K562 (cell line): Measurements from ENCODE around the gene NACC1. TPM values are rescaled to one million over a fixed set of nuclear protein-coding genes. Genes with fewer than 3 reads are reported as not detected.
A peak's percentile ranks its signal among the peaks of the same experiment; 100 is the strongest.

Experiments used
- ATAC-seq: fragments of 200-7000 bp; cut with Tn5 transposase; 3 replicates; pipeline ENCODE4 v1.9.1; 2020; ENCODE audit warnings: moderate library complexity
- BruUV-seq: library from RNA; stranded (reverse); fragments of 400-500 nt; replicated peaks from 2 replicates; lab custom pipeline; 2021; lab: Mats Ljungman, UMichigan
- CTCF ChIA-PET: fragments of 300-600 bp; formaldehyde crosslinking; extraction: SDS; loops from one replicate; lab custom pipeline; 2021; ENCODE audit warnings: low intra/inter-chr PET ratio; lab: Yijun Ruan, JAX
- POLR2A ChIA-PET: fragments of 300-600, 350-650 bp; sonication (Branson Sonifier 250); formaldehyde crosslinking; extraction: SDS; loops from one replicate; lab custom pipeline; 2021; ENCODE audit warnings: antibody characterized with exemption, inconsistent platforms; lab: Yijun Ruan, JAX
- DNase-seq, 4 experiments: peaks; one replicate each; pipeline versions ENCODE4 v3.0.0 to v3.0.0-alpha.2; 2011 to 2018; ENCODE audit warnings: low spot score in 3 of 4, mixed read lengths in 3 of 4; ENCODE audit errors: extremely low read depth in 1 of 4
- FAIRE-seq: peaks from 2 replicates; lab custom pipeline; 2011; peaks lifted over from hg19 to GRCh38; lab: Jason Lieb, UNC
- H2AFZ ChIP-seq: 2 replicates; pipeline ENCODE4 v1.6.0; 2011; ENCODE audit warnings: low read depth, low read length, control low read depth, inconsistent platforms
- H3K27ac ChIP-seq: fragments of 200-600 bp; 3 replicates; pipeline ENCODE4 v1.8.0; 2011; ENCODE audit warnings: low read depth, mild to moderate bottlenecking, control low read depth, inconsistent platforms, low read length, moderate library complexity, mixed read lengths; ENCODE audit errors: extremely low read depth
- H3K27me3 ChIP-seq, 2 experiments: fragments of 300-600 bp in 1 of 2; 2 replicates in 1 of 2; 3 replicates in 1 of 2; pipeline versions ENCODE4 v1.6.0 to v1.8.0; 2011; ENCODE audit warnings: inconsistent platforms in 2 of 2, low read length in 2 of 2, mild to moderate bottlenecking in 1 of 2, mixed read lengths in 1 of 2, moderate library complexity in 1 of 2; ENCODE audit not compliant: control insufficient read depth in 2 of 2, insufficient read depth in 2 of 2
- H3K36me3 ChIP-seq: fragments of 300-600 bp; 3 replicates; pipeline ENCODE4 v1.8.0; 2011; ENCODE audit warnings: mild to moderate bottlenecking, low read length, inconsistent platforms; ENCODE audit not compliant: control insufficient read depth, insufficient read depth
- H3K4me1 ChIP-seq, 2 experiments: fragments of 200-600 bp in 1 of 2; replicated peaks in 1 of 2; 2 replicates in 1 of 2; 3 replicates in 1 of 2; pipeline versions ENCODE4 v1.5.1 to v1.8.0; 2011; ENCODE audit warnings: inconsistent platforms in 2 of 2, low read length in 2 of 2, mild to moderate bottlenecking in 1 of 2, mixed read lengths in 1 of 2, moderate library complexity in 1 of 2; ENCODE audit not compliant: control insufficient read depth in 2 of 2, insufficient read depth in 2 of 2
- H3K4me2 ChIP-seq: 2 replicates; pipeline ENCODE4 v1.6.1; 2011; ENCODE audit warnings: low read length, control low read depth, inconsistent platforms, mixed read lengths; ENCODE audit not compliant: insufficient read depth
- H3K4me3 ChIP-seq: fragments of 200-600 bp; sonication (generic), shearing (Covaris generic); 2 replicates; pipeline ENCODE4 v1.5.1; 2016; ENCODE audit warnings: control low read depth, inconsistent platforms
- H3K79me2 ChIP-seq: fragments of 200-600 bp; 3 replicates; pipeline ENCODE4 v1.8.0; 2011; ENCODE audit warnings: low read length, inconsistent platforms; ENCODE audit not compliant: control insufficient read depth, insufficient read depth
- H3K9ac ChIP-seq, 2 experiments: 2 replicates each; pipeline versions ENCODE4 v1.6.0 to v1.6.1; 2011; ENCODE audit warnings: low read depth in 2 of 2, low read length in 2 of 2, control low read depth in 1 of 2, inconsistent platforms in 1 of 2, mild to moderate bottlenecking in 1 of 2, mixed read lengths in 1 of 2; ENCODE audit not compliant: insufficient read depth in 1 of 2
- H3K9me1 ChIP-seq: one replicate; pipeline ENCODE4 v1.6.0; 2011; ENCODE audit warnings: inconsistent platforms, mild to moderate bottlenecking, low read length, moderate library complexity; ENCODE audit not compliant: control insufficient read depth, insufficient read depth
- H3K9me3 ChIP-seq: replicated peaks from 2 replicates; pipeline ENCODE4 v1.5.1; 2011; ENCODE audit warnings: low read depth, low read length, inconsistent platforms; ENCODE audit not compliant: control insufficient read depth, insufficient read depth
- H4K20me1 ChIP-seq: replicated peaks from 2 replicates; pipeline ENCODE4 v1.6.1; 2011; ENCODE audit warnings: low read length, inconsistent platforms, mixed read lengths; ENCODE audit not compliant: control insufficient read depth, insufficient read depth
- CCAR2 ChIP-seq: fragments of 200-400 bp; formaldehyde crosslinking; IDR thresholded peaks from 2 replicates; pipeline ENCODE4 v1.6.1; 2017; ENCODE audit warnings: mild to moderate bottlenecking, low read depth, low read length
- EP400 ChIP-seq: fragments of 450-650 bp; IDR thresholded peaks from 2 replicates; pipeline ENCODE4 v1.6.1; 2017; ENCODE audit warnings: antibody characterized with exemption, mild to moderate bottlenecking, moderate library complexity
- FOXK2 ChIP-seq, 2 experiments: fragments of 450-650 bp; IDR thresholded peaks in 1 of 2; conservative IDR thresholded peaks in 1 of 2; 2 replicates each; pipeline ENCODE4 v1.6.1; 2016; ENCODE audit warnings: low read depth in 2 of 2, mild to moderate bottlenecking in 1 of 2
- FUS ChIP-seq: fragments of 200-400 bp; formaldehyde crosslinking; optimal IDR thresholded peaks from 2 replicates; pipeline ENCODE3; 2017; ENCODE audit warnings: low read depth, low read length
- RB1 ChIP-seq: fragments of 450-650 bp; IDR thresholded peaks from 2 replicates; pipeline ENCODE4 v1.6.1; 2017; ENCODE audit warnings: low read depth, mild to moderate bottlenecking
- SNRNP70 ChIP-seq: fragments of 200-400 bp; formaldehyde crosslinking; optimal IDR thresholded peaks from 2 replicates; pipeline ENCODE3; 2017; ENCODE audit warnings: low read depth, low read length
- U2AF1 ChIP-seq: fragments of 200-400 bp; formaldehyde crosslinking; optimal IDR thresholded peaks from 2 replicates; pipeline ENCODE3; 2017; ENCODE audit warnings: mild to moderate bottlenecking, low read depth, low read length, moderate library complexity
- ZFPM2 ChIP-seq: fragments of 250-450 bp; sonication (Bioruptor Pico); IDR thresholded peaks from 2 replicates; pipeline ENCODE4 v1.5.1; 2022; ENCODE audit warnings: mild to moderate bottlenecking
- ZNF212 ChIP-seq: fragments of 450-650 bp; formaldehyde crosslinking; IDR thresholded peaks from 2 replicates; pipeline ENCODE4 v1.4.0; 2020; ENCODE audit warnings: mild to moderate bottlenecking
- ZNF384 ChIP-seq: IDR thresholded peaks from 2 replicates; pipeline ENCODE4 v1.6.1; 2012; ENCODE audit warnings: low read depth, low read length, improper control_type of control experiment
- ZNF551 ChIP-seq: fragments of 250-450 bp; sonication (Bioruptor Pico); IDR thresholded peaks from 2 replicates; pipeline ENCODE4 v1.5.0; 2021; ENCODE audit warnings: mild to moderate bottlenecking, moderate library complexity
- ZNF584 ChIP-seq: fragments of 200-800 bp; sonication (Bioruptor generic); IDR thresholded peaks from 2 replicates; pipeline ENCODE4 v1.6.1; 2016; ENCODE audit warnings: low read depth, mild to moderate bottlenecking, missing genetic modification characterization, missing compliant biosample characterization
- ZNF695 ChIP-seq: fragments of 450-650 bp; formaldehyde crosslinking; IDR thresholded peaks from 2 replicates; pipeline ENCODE4 v1.4.0; 2020; ENCODE audit warnings: mild to moderate bottlenecking, moderate library complexity
- WGBS: fragments of 100-300 bp; shearing (Covaris generic); methylation state at CpG from one replicate; pipeline ENCODE4 v1.1.6; 2016; ENCODE audit warnings: low coverage, mixed read lengths; ENCODE audit not compliant: insufficient coverage; ENCODE audit errors: missing lambda C conversion rate; 5-methylcytosine and 5-hydroxymethylcytosine counted together
- in situ Hi-C: fragments of 300-500 bp; cut with MboI; formaldehyde crosslinking; loops from 4 replicates; pipeline ENCODE4 v1.15.0; 2018; ENCODE audit warnings: inconsistent platforms, mixed read lengths
- intact Hi-C: fragments of 100-400 bp; cut with micrococcal nuclease; formaldehyde crosslinking; loops from 2 replicates; pipeline ENCODE4 v1.14.2; 2022
- polyA plus RNA-seq, 8 experiments: library from polyadenylated mRNA; depleted of rRNA in 4 of 8; stranded (reverse) in 5 of 8; unstranded in 3 of 8; fragments of >200 nt; fragmentation: Nextera tagmentation in 2 of 8; fragmentation: Illumina TruSeq in 1 of 8; extraction: Ambion mirVana in 2 of 8; extraction: Trizol in 1 of 8; gene quantifications; 2 replicates each; pipeline versions ENCODE4 v1.2.1 to v1.2.3, GENCODE V29; 2011 to 2014; ENCODE audit warnings: inconsistent platforms in 1 of 8, missing spikeins in 1 of 8
- total RNA-seq, 7 experiments: library from RNA; depleted of rRNA in 6 of 7; stranded (reverse); fragments of >200 nt in 6 of 7; fragmentation: Illumina TruSeq in 2 of 7; extraction: Trizol in 2 of 7; gene quantifications; 2 replicates each; pipeline versions ENCODE4 v1.2.1 to v1.2.3, GENCODE V29; 2011 to 2021; ENCODE audit warnings: low replicate concordance in 1 of 7
- TF ChIP-seq, protein P1 (sequence below): fragments of 250-450 bp; sonication (Bioruptor Pico); IDR thresholded peaks from 2 replicates; pipeline ENCODE4 v1.5.0; 2022; ENCODE audit warnings: mild to moderate bottlenecking
- TF ChIP-seq, protein P2 (sequence below): fragments of 450-650 bp; IDR thresholded peaks from 2 replicates; pipeline ENCODE4 v1.6.1; 2016; ENCODE audit warnings: missing biosample characterization, missing genetic modification characterization
- TF ChIP-seq, protein P3 (sequence below): fragments of 250-450 bp; sonication (Bioruptor Pico); IDR thresholded peaks from 2 replicates; pipeline ENCODE4 v1.4.0; 2020; ENCODE audit warnings: mild to moderate bottlenecking, moderate library complexity

The NACC1 gene
- total and polyA plus RNA-seq, 9 of the 15 experiments (the other 6 are each of a cell fraction or from before 2014, with no cell fraction given), result 0.04 to 96.6 (median 25.8) TPM

DNA sequence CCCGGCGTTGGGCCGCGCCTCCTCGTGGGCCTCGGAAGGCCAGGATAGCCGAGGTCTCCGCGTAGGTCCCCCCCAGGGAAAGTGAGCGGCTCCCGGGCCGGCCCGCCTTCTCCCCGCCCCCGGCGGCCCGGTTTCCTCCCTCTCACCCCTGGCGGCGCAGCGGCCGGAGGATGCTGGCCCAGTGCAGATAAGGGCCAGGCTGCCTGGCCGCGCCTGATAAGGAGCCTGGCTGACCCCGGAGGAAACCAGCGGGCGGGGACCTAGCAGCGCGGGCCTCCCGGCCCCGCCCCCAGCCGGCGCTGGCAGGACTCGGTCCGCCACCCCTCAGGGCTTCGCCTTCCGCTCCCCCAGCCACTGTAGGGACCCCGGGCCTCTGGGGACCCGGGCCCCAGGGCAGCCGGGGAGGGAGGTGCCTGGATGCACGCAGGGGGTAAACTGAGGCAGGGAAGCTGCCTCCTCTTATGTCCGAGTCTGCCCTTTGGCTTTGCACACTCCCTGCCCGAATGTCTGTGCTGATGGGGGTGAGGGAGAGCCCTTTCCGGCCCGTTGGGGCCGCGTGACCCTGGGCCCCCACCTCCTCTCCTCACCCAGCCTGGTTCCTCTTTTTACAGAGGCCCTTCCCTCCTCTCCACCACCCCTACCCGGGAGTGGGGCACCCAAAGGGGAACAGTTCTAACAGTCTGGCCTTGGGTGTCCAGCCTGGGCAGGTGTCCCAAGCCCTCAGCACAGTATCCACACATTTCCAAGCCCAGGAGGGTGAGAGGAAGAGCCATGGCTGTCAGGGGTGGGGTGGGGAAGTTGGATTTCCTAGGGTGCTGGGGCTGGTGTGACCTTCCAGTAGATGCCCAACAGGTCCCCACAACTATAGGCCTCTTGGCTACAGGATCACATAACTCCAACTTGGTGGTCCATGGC, 15.1 kb upstream of the NACC1 start, which contains the start of gene LYL1:
Gene LYL1 (minus strand): TSS at position 193 of the 915 bp plus-strand sequence. CDS start 1,687 bp downstream, outside the sequence.
- WGBS, result under 1% methylated on average over 36 of the region's 47 CpGs
- TF ChIP-seq CCAR2 (no peak), SNRNP70 (no peak), U2AF1 (peak; percentile 97), ZNF695 (CRISPR knock-in tag) (0 out of 2 replicates have a peak, but pooled peaks have one; percentile 8), ZNF384 (0 out of 2 replicates have a peak, but pooled peaks have one; percentile 9), ZNF212 (CRISPR knock-in tag) (0 out of 2 replicates have a peak, but pooled peaks have one; percentile 59), RB1 (peak; percentile 97), ZNF551 (CRISPR knock-in tag) (no peak), ZFPM2 (no peak), FOXK2 (conservative IDR thresholded peaks at IDR 0.05 in 1 of 2, IDR thresholded peaks at IDR 0.05 in 1 of 2; ENCODE audit: low read depth in 2 of 2) (peak in 1 of 2 experiments; percentile 62; a peak in 2 of 4 replicates), EP400 (peak; percentile 85), FUS (peak; percentile 96), ZNF584 (CRISPR knock-in tag) (peak; percentile 88)
- TF ChIP-seq, protein P1, sequence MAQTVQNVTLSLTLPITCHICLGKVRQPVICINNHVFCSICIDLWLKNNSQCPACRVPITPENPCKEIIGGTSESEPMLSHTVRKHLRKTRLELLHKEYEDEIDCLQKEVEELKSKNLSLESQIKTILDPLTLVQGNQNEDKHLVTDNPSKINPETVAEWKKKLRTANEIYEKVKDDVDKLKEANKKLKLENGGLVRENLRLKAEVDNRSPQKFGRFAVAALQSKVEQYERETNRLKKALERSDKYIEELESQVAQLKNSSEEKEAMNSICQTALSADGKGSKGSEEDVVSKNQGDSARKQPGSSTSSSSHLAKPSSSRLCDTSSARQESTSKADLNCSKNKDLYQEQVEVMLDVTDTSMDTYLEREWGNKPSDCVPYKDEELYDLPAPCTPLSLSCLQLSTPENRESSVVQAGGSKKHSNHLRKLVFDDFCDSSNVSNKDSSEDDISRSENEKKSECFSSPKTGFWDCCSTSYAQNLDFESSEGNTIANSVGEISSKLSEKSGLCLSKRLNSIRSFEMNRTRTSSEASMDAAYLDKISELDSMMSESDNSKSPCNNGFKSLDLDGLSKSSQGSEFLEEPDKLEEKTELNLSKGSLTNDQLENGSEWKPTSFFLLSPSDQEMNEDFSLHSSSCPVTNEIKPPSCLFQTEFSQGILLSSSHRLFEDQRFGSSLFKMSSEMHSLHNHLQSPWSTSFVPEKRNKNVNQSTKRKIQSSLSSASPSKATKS (CRISPR knock-in tag), result no peak
- TF ChIP-seq, protein P2, sequence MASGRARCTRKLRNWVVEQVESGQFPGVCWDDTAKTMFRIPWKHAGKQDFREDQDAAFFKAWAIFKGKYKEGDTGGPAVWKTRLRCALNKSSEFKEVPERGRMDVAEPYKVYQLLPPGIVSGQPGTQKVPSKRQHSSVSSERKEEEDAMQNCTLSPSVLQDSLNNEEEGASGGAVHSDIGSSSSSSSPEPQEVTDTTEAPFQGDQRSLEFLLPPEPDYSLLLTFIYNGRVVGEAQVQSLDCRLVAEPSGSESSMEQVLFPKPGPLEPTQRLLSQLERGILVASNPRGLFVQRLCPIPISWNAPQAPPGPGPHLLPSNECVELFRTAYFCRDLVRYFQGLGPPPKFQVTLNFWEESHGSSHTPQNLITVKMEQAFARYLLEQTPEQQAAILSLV, result peak; percentile 23; the same call in 1 of the 2 replicates
- TF ChIP-seq, protein P3, sequence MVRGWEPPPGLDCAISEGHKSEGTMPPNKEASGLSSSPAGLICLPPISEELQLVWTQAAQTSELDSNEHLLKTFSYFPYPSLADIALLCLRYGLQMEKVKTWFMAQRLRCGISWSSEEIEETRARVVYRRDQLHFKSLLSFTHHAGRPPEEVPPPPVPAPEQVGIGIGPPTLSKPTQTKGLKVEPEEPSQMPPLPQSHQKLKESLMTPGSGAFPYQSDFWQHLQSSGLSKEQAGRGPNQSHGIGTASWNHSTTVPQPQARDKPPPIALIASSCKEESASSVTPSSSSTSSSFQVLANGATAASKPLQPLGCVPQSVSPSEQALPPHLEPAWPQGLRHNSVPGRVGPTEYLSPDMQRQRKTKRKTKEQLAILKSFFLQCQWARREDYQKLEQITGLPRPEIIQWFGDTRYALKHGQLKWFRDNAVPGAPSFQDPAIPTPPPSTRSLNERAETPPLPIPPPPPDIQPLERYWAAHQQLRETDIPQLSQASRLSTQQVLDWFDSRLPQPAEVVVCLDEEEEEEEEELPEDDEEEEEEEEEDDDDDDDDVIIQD (CRISPR knock-in tag), result peak; percentile 25; the same call in 1 of the 2 replicates

More for the DNA sequence above, 15.1 kb upstream of the NACC1 start, which contains the start of gene LYL1:
- ATAC-seq (peak; percentile 73), DNase-seq (peak; percentile 93 to 99 (median 96)), FAIRE-seq (peak; percentile 91)
- BruUV-seq, result TSS peak; percentile 93
- ChIA-PET CTCF (interaction anchor here (0.6 kb wide), 1 partner anchor 9 kb away, joined by 5 read pairs; no protein-coding TSS in a partner anchor), POLR2A (interaction anchor here (0.6 to 1.6 kb wide), 3 partner anchors 22 to 68 kb away, joined by 3 read pairs; no protein-coding TSS in a partner anchor)
- no peaks in the 10 kb centered on the region for H3K9me1 ChIP-seq
- peak within 1 kb of the TSS; percentile 99 for H3K4me2 ChIP-seq
- intact Hi-C loops, result loop anchor here (2.0 to 10.0 kb wide), 3 partner anchors 14 to 132 kb away; partner anchors contain the start of genes IER2, STX10 and TRMT1
- H3K27ac ChIP-seq, result peak within 1 kb of the TSS; percentile 98
- peak within 1 kb of the TSS; percentile 98 for H3K4me3 ChIP-seq
- H2AFZ ChIP-seq, result peak within 1 kb of the TSS; percentile 85
- peaks cover 53% of the 10 kb centered on the region for H3K79me2 ChIP-seq
- peaks cover 16 to 58% of the 10 kb centered on the region in 2 experiments for H3K4me1 ChIP-seq
- in situ Hi-C loops, result no loop called here
- no peaks in the 10 kb centered on the region for H3K9me3 ChIP-seq
- H3K9ac ChIP-seq, result peak within 1 kb of the TSS; percentile 95 to 99
- no peaks in the 10 kb centered on the region for H4K20me1 ChIP-seq
- no peaks in the 10 kb centered on the region for H3K27me3 ChIP-seq
- H3K36me3 ChIP-seq, result peaks cover 54% of the 10 kb centered on the region
